MM.1S (cell line): Measurements from ENCODE around the gene TPRA1.

Experiments used
- CTCF ChIP-seq: fragments of 300-600 bp; sonication (generic); IDR thresholded peaks from 2 replicates; pipeline ENCODE4 v1.5.1; 2016; ENCODE audit warnings: antibody characterized with exemption, low read length, mixed read lengths
- EZH2phosphoT487 ChIP-seq: fragments of 300-600 bp; sonication (generic); IDR thresholded peaks from 2 replicates; pipeline ENCODE4 v1.6.1; 2018; ENCODE audit warnings: antibody characterized with exemption, low read length

DNA sequence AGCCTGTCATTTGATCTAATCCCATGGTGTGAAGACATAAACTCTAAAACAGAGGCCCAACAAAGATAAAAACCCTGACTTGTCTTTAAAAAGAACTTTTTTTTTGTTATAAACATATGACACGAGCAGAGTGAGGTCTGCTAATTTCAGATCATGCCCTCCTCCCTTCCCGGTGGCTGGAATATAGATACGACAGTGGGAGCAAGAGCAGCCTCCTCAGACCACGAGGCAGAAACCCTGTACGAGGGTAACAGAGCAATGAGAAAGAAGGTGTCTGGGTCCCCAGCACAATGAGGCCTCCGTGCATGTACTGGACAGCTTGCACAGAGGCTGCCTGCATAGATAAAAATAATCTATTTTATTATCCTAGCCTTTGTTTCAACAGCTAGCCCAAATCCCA is 5.8 kb downstream of the TPRA1 start:
- TF ChIP-seq CTCF: no peak
- no peak for TF ChIP-seq EZH2phosphoT487
